ENCODE data around the gene PARP6.
A peak's percentile ranks its signal among the peaks of the same experiment; 100 is the strongest.

The PARP6 gene

GRCh38 chr15:72200395-72201237 is 71.7 kb downstream of the PARP6 start:
- no peak for DNase-seq

DNA sequence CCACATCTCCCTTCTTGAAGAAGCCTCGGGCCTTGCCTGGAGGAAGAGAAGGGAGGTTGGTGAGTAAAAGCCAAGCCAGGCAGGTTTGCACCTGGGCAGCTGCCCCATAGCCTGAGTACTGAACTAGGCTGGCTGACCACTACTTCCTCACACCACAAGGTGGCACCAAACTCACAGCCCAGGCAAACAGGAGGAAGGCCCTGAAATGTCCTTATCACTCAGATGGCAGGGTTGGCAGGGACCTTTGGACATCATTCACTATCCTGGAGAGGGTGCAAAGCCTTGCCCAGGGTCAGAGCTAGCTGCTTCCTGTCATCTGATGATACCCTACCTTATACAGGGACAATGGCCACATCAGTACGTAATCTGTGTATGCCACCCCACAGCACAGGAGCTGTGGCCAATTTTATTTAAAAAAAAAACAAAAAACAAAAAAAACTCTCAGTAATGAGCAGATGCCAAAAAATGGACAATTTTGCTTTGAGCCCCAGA is 72.6 kb downstream of the PARP6 start:
- peak in 39 of 51 donors; percentile 15 to 81 (median 53) for DNase-seq

- DNase-seq, result no peak
Measured at GRCh38 chr15:72199205-72199515, 73.2 kb downstream of the PARP6 start.

- no peak for DNase-seq
Measured at GRCh38 chr15:72198356-72199204, 73.8 kb downstream of the PARP6 start.

DNA sequence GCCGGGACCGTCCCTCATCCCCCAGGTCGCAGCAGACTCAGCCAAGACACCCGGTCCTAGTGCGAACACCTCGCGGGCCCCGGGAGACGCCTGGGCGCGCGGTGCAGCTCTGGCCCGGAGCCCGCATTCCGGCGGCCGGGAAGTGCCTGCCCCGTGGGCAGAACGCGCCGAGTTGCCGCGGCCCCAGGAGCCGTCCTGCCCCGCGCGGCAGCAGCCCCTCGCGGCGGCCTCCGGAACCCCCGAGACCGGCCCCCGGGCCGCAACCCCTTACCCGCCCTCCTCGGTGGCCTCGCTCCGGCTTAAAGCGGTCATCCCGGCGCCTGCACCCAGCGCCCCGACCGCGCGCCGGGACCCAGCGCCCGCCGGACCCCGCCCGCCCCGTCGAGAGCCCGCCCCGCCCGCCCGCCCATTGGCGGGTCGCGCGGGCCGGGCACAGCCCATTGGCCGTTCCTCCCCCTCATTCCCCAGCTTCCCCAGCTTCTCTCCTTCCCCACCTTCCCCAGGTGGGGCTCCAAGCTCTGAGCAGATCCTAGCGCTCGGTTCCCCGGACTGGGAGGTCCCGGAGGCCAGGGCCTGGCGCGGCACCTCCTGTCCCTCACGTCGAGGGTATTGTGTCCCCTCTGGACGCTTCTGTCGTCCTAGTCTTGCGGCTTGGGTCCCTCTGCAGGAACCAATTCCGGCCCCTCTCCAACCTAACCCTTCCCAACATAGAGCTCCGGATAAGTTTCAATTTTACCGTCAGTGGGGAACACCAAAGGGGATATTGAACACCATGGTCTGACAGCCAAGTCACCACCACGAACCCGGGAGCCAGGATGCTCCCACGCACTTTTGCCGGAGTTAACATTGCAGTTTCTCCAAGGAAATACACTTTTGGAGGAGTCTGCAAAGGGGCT is 74.6 kb downstream of the PARP6 start, which contains the start of gene GRAMD2A:
Gene GRAMD2A, minus strand, starts transcription at position 328 of the 896 bp plus-strand sequence.
- peak in 10 of 51 donors; percentile 20 to 47 (median 39) for DNase-seq

DNA sequence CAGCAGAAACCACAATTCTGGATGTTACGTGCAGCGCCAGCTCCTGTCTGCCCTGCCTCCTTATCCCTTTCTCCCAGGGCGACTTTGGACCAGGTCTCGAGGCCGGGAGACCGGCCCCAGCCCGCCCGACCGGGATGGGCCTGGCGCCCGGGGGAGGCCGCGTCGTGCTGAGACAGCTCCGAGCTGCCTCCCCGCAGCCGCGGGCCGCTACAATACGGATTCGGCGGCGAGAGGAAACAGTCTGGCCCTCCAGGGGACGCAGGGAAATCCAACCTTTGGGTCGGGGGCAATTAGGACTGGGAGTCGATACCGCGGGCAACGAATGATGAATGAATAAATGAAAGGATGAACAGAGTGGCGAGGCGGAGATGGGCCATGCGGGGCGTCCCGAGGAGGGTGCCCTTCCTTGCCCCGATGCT is 75.3 kb downstream of the PARP6 start:
- no peak for DNase-seq

GRCh38 chr15:72196409-72197040 is 75.8 kb downstream of the PARP6 start:
- DNase-seq, result no peak

- peak in 5 of 51 donors; percentile 5 to 33 (median 19) for DNase-seq
Measured at GRCh38 chr15:72195101-72195511, 77.2 kb downstream of the PARP6 start.

GRCh38 chr15:72193836-72194396 is 78.4 kb downstream of the PARP6 start:
- DNase-seq, result no peak

GRCh38 chr15:72192416-72192815 is 79.9 kb downstream of the PARP6 start:
- DNase-seq, result no peak
